GM10266 (cell line): ENCODE results near the gene CAMK1D.

Source experiments
- DNase-seq: peaks from one replicate; pipeline ENCODE4 v3.0.0; 2012; ENCODE audit errors: extremely low spot score
- TF ChIP-seq, protein P1 (sequence below): IDR thresholded peaks from 2 replicates; pipeline ENCODE4 v1.5.1; 2012; ENCODE audit warnings: mild to moderate bottlenecking, low read depth; ENCODE audit not compliant: control insufficient read depth, insufficient read depth; ENCODE audit errors: missing control alignments

The CAMK1D gene

GRCh38 chr10:12826800-12827372 lies 477.5 kb downstream of the CAMK1D start:
- DNase-seq = no peak
- TF ChIP-seq, protein P1, sequence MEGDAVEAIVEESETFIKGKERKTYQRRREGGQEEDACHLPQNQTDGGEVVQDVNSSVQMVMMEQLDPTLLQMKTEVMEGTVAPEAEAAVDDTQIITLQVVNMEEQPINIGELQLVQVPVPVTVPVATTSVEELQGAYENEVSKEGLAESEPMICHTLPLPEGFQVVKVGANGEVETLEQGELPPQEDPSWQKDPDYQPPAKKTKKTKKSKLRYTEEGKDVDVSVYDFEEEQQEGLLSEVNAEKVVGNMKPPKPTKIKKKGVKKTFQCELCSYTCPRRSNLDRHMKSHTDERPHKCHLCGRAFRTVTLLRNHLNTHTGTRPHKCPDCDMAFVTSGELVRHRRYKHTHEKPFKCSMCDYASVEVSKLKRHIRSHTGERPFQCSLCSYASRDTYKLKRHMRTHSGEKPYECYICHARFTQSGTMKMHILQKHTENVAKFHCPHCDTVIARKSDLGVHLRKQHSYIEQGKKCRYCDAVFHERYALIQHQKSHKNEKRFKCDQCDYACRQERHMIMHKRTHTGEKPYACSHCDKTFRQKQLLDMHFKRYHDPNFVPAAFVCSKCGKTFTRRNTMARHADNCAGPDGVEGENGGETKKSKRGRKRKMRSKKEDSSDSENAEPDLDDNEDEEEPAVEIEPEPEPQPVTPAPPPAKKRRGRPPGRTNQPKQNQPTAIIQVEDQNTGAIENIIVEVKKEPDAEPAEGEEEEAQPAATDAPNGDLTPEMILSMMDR = no peak

GRCh38 chr10:12828736-12829135 lies 479.4 kb downstream of the CAMK1D start:
- TF ChIP-seq, protein P1 = no peak
- no peak for DNase-seq

- DNase-seq = no peak
Measured at GRCh38 chr10:12829831-12830390, 480.6 kb downstream of the CAMK1D start.

GRCh38 chr10:12832096-12832495 lies 482.7 kb downstream of the CAMK1D start:
- TF ChIP-seq, protein P1 = no peak
- no peak for DNase-seq

More at GRCh38 chr10:12829831-12830390, 480.6 kb downstream of the CAMK1D start:
- TF ChIP-seq, protein P1 = no peak

- TF ChIP-seq, protein P1 = no peak
- DNase-seq = no peak
Measured at GRCh38 chr10:12833451-12833850, 484.1 kb downstream of the CAMK1D start.

DNA sequence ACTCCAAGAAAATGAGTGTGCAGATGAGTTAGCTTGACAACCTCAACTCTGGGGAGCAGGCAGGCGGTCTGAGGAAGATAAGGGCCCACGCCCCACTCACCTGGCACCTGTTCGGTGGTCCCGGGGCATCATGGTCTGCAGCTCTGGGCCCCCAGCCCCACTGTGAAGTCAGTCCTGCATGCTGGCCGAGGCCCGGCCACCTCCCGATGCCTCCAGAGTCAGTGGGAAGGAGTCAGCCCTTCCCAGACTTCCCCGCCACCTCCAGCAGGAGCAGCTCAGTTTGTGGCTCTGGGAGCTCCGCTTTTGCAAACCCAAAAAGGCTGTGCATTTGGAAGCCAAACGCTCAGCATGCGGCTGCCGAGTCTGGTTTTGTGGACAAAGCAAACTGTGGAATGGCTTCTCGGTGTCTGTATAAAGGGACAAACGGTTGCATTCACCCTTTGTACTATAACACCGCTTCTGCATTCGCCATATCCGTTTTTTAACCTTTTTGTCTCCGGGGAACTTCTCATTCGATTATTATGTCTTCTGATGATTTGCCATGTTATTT lies 484.8 kb downstream of the CAMK1D start:
- no peak for DNase-seq
- TF ChIP-seq, protein P1 = no peak

DNA sequence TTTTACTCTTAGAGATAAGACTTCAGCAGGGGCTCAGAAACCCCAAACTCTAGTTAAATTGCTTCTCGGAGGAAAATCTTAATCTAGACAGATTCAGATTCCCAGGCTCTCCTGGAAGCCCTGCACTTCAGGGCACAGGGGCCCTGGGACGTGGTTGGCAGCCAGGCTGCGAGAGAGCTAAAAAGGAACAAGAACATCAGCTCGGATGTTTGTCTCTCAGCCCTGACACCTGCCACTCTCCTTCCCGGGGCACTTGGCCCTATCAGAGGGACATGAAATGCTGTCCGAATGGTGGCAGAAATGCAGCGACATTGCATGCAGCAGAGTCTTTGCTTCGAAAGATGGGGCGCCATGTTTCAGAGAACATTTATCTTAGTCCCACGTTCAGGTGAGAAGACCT lies 485.4 kb downstream of the CAMK1D start:
- TF ChIP-seq, protein P1 = no peak
- no peak for DNase-seq
